GM19467 (cell line): ENCODE data around the gene AIFM3.

Experiments used
- ATAC-seq: cut with Tn5 transposase; IDR thresholded peaks from one replicate; pipeline ENCODE4 v1.9.1; 2021; ENCODE audit warnings: mild to moderate bottlenecking, moderate library complexity; ENCODE audit not compliant: unreplicated experiment

Gene AIFM3

DNA sequence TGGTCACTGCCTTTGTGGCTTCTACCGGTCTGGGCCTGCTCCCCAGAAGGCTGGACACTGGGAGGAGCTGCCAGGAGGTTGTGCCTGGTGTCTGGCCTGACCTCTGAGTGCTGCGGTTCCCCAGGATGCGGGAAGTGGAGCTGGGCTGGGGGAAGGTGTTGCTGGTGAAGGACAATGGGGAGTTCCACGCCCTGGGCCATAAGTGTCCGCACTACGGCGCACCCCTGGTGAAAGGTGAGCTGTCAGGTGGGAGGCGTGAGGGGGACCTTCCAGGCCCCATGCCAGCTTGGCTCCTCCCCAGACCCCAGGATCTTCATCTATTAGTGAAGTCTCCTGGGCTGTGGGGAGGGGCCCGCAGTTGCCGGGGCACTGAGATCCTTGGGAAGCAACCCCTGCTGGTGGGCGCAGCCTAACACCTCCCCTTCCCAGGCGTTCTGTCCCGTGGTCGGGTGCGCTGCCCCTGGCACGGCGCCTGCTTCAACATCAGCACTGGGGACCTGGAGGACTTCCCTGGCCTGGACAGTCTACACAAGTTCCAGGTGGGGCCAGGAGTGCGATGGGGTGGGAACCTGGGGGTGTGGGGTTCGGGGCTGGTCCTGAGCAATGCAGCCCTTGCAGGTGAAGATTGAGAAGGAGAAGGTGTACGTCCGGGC, 6.7 kb downstream of the AIFM3 start:
- no peak for ATAC-seq

DNA sequence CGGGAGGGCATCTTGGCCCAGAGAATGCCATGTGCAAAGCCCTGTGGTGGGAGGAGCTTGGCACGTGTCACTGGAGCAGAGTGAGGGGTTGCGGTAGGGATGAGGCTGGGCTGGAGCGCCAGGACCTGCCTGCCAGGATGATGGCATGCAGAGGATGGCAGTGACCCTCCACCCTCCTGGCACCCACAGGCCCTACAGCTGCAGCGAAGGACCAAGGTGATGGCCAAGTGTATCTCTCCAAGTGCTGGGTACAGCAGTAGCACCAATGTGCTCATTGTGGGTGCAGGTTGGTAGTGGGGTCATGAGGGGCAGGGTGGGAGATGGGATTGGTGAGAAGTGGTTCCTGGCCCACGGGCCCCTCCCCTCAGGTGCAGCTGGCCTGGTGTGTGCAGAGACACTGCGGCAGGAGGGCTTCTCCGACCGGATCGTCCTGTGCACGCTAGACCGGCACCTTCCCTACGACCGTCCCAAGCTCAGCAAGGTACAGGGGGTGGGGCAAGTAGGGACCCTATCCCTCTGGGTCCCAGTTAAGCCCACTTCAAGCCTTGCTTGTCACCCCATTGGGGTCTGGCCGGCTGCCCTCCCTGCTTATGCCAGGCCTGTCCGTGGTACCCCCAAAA, 7.4 kb downstream of the AIFM3 start:
- no peak for ATAC-seq

GRCh38 chr22:20975541-20976290, 8.7 kb downstream of the AIFM3 start:
- ATAC-seq = no peak

DNA sequence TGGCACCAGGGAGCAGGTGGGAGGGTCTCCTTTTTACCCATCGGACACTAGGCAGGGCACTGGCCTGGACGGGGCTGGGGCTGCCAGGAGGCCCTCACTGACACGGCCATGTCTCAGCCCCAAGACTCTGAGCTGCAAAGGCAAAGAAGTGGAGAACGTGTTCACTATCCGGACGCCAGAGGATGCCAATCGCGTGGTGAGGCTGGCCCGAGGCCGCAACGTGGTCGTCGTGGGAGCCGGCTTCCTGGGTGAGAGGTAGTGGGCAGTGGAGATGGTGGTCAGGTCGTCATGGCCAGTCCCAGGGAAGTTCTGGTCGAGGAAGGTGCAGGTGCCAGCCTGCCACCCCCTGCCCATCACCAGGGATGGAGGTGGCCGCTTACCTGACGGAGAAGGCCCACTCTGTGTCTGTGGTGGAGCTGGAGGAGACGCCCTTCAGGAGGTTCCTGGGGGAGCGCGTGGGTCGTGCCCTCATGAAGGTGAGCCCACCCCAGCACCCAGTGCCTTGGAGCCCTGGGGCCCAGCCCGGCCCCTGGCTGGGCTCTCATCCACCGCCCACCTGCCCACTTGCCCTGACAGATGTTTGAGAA, 9.3 kb downstream of the AIFM3 start:
- ATAC-seq = no peak

DNA sequence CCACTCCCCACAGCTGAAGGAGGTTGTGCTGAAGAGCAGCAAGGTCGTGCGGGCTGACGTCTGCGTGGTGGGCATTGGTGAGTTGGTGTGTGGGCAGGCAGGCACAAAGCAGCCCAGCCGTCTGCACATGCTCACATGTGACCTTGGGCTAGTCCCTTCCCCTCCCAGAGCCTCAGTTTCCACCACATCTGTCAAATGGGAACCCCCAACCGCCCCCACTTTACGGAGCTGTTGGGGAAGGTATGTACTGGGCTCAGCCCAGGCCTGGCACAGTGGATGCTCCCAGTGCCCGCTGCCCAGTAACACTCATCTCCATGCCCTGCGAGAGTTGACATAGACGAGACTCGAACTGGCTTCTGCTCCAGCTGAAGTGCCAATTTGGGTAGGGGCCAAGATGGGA, 10.0 kb downstream of the AIFM3 start:
- ATAC-seq = no peak

- no peak for ATAC-seq
These were observed 10.6 kb downstream of the AIFM3 start for GRCh38 chr22:20977516-20978170.

GRCh38 chr22:20978419-20978818, 11.4 kb downstream of the AIFM3 start:
- no peak for ATAC-seq

DNA sequence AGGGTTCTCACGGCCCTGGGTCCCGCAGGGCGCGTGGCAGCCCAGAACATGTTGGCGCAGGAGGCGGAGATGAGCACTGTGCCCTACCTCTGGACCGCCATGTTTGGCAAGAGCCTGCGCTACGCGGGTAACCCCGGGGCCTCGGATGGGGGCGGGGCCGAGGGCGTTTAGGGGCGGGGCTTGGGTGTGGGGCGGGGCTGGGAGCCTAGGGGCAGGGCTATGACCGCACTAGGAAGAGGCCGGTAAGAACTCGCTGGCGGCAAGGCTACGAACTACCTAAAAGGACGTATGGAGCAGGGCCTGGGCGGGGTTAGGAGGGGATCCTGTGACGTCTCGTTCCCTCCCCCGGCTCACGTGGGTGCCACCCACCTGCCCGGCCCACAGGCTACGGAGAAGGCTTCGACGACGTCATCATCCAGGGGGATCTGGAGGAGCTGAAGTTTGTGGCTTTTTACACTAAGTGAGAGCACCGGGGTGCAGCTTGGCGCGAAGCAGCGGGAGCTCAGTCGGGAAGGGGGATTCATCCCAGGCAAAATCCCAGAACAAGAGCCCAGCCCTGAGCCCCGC, 12.3 kb downstream of the AIFM3 start:
- no peak for ATAC-seq

DNA sequence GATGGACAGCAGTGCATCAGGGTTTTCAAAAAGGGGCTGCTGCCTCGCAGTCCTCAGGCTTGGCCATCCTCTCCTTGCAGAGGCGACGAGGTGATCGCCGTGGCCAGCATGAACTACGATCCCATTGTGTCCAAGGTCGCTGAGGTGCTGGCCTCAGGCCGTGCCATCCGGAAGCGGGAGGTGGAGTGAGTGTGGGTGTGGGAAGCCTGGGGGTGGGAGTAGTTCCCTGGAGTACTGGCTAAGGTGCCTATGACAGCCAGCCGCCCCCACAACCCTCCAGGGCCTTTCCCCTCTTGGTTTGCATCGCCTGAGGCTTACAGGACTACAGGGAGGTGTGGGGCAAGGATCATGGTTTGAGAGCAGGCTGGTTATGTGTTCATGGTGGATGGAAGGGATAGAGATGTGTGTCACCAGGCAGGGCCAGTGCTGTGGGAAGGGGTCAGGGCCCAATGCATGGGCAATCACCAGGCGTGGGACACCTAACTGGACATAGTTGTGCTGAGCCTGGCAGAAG, 12.9 kb downstream of the AIFM3 start:
- no peak for ATAC-seq

DNA sequence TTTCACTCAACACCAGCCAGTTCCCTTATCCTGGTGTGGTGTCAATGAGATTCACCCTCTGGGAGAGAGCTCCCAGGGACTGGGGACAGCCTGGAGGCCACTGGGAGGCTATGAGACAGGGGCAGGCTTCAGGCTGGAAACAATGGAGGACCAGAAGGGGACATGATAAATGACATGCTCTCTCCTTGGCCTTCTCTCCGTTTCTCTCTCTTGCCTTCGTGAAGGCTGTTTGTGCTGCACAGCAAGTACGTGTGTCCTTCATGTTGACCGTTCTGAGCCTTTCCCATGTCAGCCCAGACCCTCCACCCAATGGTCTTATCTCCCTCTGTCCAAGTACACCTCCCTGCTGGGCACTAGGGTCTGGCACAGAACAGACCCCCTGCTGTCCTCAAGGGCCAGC, 13.5 kb downstream of the AIFM3 start:
- no peak for ATAC-seq

GRCh38 chr22:20980938-20981722, 14.1 kb downstream of the AIFM3 start:
- ATAC-seq = no peak

GRCh38 chr22:20981787-20982562, 14.9 kb downstream of the AIFM3 start, which contains the start of gene LZTR1:
Gene LZTR1 (plus strand): TSS chr22:20982297. CDS start chr22:20982372, 75 bp downstream.
- peak; percentile 77 for ATAC-seq

- ATAC-seq = peak; percentile 5
These were observed 15.5 kb downstream of the AIFM3 start for GRCh38 chr22:20982563-20982882.

- no peak for ATAC-seq
These were observed 16.2 kb downstream of the AIFM3 start for GRCh38 chr22:20983081-20983771.

DNA sequence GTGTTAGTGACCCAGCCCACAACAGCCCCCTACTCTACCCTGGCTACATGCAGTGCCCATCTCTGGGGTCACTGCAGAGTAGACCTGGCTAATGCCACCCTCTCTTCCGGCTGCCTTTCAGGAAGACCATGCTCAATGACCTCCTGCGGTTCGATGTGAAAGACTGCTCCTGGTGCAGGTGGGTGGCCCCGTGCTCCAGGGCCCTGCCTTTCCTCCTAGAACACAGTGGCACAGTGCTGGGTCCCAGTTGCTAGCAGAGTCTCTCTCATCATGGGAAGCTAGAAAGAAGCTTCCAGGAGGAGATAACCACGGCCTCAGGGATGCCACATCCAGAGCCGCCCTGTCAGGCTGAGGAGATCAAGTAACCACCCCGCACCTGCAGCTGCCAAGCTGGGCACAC, 18.7 kb downstream of the AIFM3 start:
- no peak for ATAC-seq

GRCh38 chr22:20986365-20986764, 19.3 kb downstream of the AIFM3 start:
- no peak for ATAC-seq

DNA sequence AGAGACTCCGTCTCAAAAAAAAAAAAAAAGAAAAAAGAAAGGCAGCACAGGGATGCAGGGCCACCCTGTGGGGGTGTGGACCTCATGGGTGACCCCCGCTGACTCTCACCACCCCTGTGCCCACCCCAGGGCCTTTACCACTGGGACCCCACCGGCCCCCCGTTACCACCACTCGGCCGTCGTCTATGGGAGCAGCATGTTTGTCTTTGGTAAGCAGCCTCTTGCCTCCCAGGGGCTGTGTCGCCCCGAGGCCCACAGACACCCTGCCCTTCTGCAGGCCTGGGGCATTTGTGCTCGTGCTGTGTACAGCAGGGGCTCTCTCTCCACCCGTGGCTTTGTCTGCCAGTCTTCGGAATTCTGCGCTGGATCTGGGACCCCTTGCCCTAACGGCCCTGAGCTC, 20.3 kb downstream of the AIFM3 start:
- ATAC-seq = no peak

GRCh38 chr22:20988573-20989322, 21.7 kb downstream of the AIFM3 start:
- ATAC-seq = no peak
